ENCODE measurements around the gene KRT82.

- TF ChIP-seq, protein P1, sequence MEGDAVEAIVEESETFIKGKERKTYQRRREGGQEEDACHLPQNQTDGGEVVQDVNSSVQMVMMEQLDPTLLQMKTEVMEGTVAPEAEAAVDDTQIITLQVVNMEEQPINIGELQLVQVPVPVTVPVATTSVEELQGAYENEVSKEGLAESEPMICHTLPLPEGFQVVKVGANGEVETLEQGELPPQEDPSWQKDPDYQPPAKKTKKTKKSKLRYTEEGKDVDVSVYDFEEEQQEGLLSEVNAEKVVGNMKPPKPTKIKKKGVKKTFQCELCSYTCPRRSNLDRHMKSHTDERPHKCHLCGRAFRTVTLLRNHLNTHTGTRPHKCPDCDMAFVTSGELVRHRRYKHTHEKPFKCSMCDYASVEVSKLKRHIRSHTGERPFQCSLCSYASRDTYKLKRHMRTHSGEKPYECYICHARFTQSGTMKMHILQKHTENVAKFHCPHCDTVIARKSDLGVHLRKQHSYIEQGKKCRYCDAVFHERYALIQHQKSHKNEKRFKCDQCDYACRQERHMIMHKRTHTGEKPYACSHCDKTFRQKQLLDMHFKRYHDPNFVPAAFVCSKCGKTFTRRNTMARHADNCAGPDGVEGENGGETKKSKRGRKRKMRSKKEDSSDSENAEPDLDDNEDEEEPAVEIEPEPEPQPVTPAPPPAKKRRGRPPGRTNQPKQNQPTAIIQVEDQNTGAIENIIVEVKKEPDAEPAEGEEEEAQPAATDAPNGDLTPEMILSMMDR (conservative IDR thresholded peaks at IDR 0.05; ENCODE audit: low read depth in 2 of 2) = no peak
- no peak for TF ChIP-seq POLR2AphosphoS5 (IDR thresholded peaks at IDR 0.05; ENCODE audit: low read depth)
- TF ChIP-seq REST (IDR thresholded peaks at IDR 0.05; ENCODE audit: unreplicated experiment) = no peak
- TF ChIP-seq EZH2 (IDR thresholded peaks at IDR 0.05; ENCODE audit: low read depth, unreplicated experiment) = no peak
- no peak for TF ChIP-seq ETS1 (IDR thresholded peaks at IDR 0.05)
- TF ChIP-seq EZH2phosphoT487 (IDR thresholded peaks at IDR 0.05; ENCODE audit: unreplicated experiment) = no peak
- TF ChIP-seq JUNB (IDR thresholded peaks at IDR 0.05; ENCODE audit: unreplicated experiment) = no peak
These were observed 45.4 kb downstream of the KRT82 start for GRCh38 chr12:52360663-52361271.
